Neural cell (in vitro differentiated cells): Measurements from ENCODE around the gene RAPGEF4. TPM values are rescaled to one million over a fixed set of nuclear protein-coding genes. Genes with fewer than 3 reads are reported as not detected.
A peak's percentile ranks its signal among the peaks of the same experiment; 100 is the strongest.

ENCODE experiments used
- H2AFZ ChIP-seq: fragments of 200-600, 300-800 bp; sonication (generic), shearing (Covaris generic); 2 replicates; pipeline ENCODE4 v1.6.0; 2014; ENCODE audit warnings: low read depth, mild to moderate bottlenecking, antibody characterized with exemption, low read length, moderate library complexity
- H3F3A ChIP-seq: fragments of 200-600 bp; shearing (Covaris generic); 2 replicates; pipeline ENCODE4 v1.6.1; 2016; ENCODE audit warnings: mild to moderate bottlenecking, moderate library complexity, mixed read lengths, antibody characterized with exemption, low read length; ENCODE audit not compliant: insufficient read depth, poor library complexity, severe bottlenecking
- H3K27ac ChIP-seq: fragments of 200-600, 300-800 bp; sonication (generic), shearing (Covaris generic); 2 replicates; pipeline ENCODE4 v1.5.1; 2014; ENCODE audit warnings: mild to moderate bottlenecking, low read length, moderate library complexity
- H3K27me3 ChIP-seq: fragments of 300-800, 200-600 bp; sonication (generic), shearing (Covaris generic); 2 replicates; pipeline ENCODE4 v1.6.0; 2014; ENCODE audit warnings: mild to moderate bottlenecking, low read depth, low read length, moderate library complexity; ENCODE audit not compliant: insufficient read depth
- H3K36me3 ChIP-seq: fragments of 300-800, 200-600 bp; sonication (generic), shearing (Covaris generic); 2 replicates; pipeline ENCODE4 v1.5.1; 2014; ENCODE audit warnings: mild to moderate bottlenecking, antibody characterized with exemption, low read length, moderate library complexity; ENCODE audit not compliant: insufficient read depth
- H3K4me2 ChIP-seq: fragments of 300-800, 200-600 bp; sonication (generic), shearing (Covaris generic); 2 replicates; pipeline ENCODE4 v1.6.0; 2014; ENCODE audit warnings: mild to moderate bottlenecking, low read length
- H3K4me3 ChIP-seq: fragments of 300-800, 200-600 bp; sonication (generic), shearing (Covaris generic); 2 replicates; pipeline ENCODE4 v1.5.1; 2014; ENCODE audit warnings: mild to moderate bottlenecking, low read length, moderate library complexity
- H3K79me2 ChIP-seq: fragments of 200-600 bp; shearing (Covaris generic); replicated peaks from 2 replicates; pipeline ENCODE4 v1.6.0; 2014; ENCODE audit warnings: mild to moderate bottlenecking, low read length, moderate library complexity; ENCODE audit not compliant: insufficient read depth
- H3K9ac ChIP-seq: fragments of 300-800, 200-600 bp; sonication (generic), shearing (Covaris generic); 2 replicates; pipeline ENCODE4 v1.6.1; 2016; ENCODE audit warnings: mild to moderate bottlenecking, low read length, mixed read lengths
- H3K9me2 ChIP-seq: fragments of 200-600 bp; shearing (Covaris generic); 2 replicates; pipeline ENCODE4 v1.6.1; 2016; ENCODE audit warnings: mild to moderate bottlenecking, low read length, mixed read lengths; ENCODE audit not compliant: insufficient read depth
- H3K9me3 ChIP-seq: fragments of 200-600, 300-800 bp; sonication (generic), shearing (Covaris generic); 2 replicates; pipeline ENCODE4 v1.6.1; 2016; ENCODE audit warnings: mild to moderate bottlenecking, mixed run types, low read length, moderate library complexity, mixed read lengths
- H4K20me1 ChIP-seq: fragments of 200-600 bp; shearing (Covaris generic); 2 replicates; pipeline ENCODE4 v1.6.1; 2016; ENCODE audit warnings: mild to moderate bottlenecking, mixed run types; ENCODE audit not compliant: insufficient read depth
- EP300 ChIP-seq: fragments of 450-650 bp; conservative IDR thresholded peaks from 2 replicates; pipeline ENCODE4 v1.6.1; 2014; ENCODE audit warnings: antibody characterized with exemption, mild to moderate bottlenecking, moderate library complexity; ENCODE audit not compliant: poor library complexity, severe bottlenecking
- EZH2 ChIP-seq: fragments of 200-600, 300-800 bp; shearing (Covaris generic), sonication (generic); IDR thresholded peaks from 2 replicates; pipeline ENCODE4 v1.6.1; 2014; ENCODE audit warnings: antibody characterized with exemption, low read length, borderline replicate concordance, mild to moderate bottlenecking; ENCODE audit not compliant: insufficient read depth, poor library complexity, severe bottlenecking
- MXI1 ChIP-seq: fragments of 450-650 bp; conservative IDR thresholded peaks from 2 replicates; pipeline ENCODE4 v1.6.1; 2014; ENCODE audit warnings: antibody characterized with exemption, mild to moderate bottlenecking; ENCODE audit not compliant: poor library complexity, severe bottlenecking
- POLR2AphosphoS5 ChIP-seq: IDR thresholded peaks from 2 replicates; pipeline ENCODE4 v1.6.1; 2012
- RAD21 ChIP-seq: fragments of 450-650 bp; conservative IDR thresholded peaks from 2 replicates; pipeline ENCODE4 v1.6.1; 2014; ENCODE audit warnings: antibody characterized with exemption, mild to moderate bottlenecking, moderate library complexity
- REST ChIP-seq: IDR thresholded peaks from 2 replicates; pipeline ENCODE4 v1.6.1; 2012; ENCODE audit warnings: borderline replicate concordance
- SMC3 ChIP-seq: fragments of 450-650 bp; conservative IDR thresholded peaks from 2 replicates; pipeline ENCODE4 v1.6.1; 2014; ENCODE audit warnings: antibody characterized with exemption, mild to moderate bottlenecking, moderate library complexity; ENCODE audit not compliant: poor library complexity
- TAF1 ChIP-seq: IDR thresholded peaks from 2 replicates; pipeline ENCODE4 v1.6.1; 2012; ENCODE audit warnings: low read depth
- polyA plus RNA-seq: library from polyadenylated mRNA; depleted of rRNA; stranded (reverse); fragments of >200 nt; gene quantifications from 2 replicates; pipeline ENCODE4 v1.2.3, GENCODE V29; 2014
- TF ChIP-seq, protein P1 (sequence below): fragments of 450-650 bp; IDR thresholded peaks from 2 replicates; pipeline ENCODE4 v1.5.1; 2014; ENCODE audit warnings: antibody characterized with exemption, mild to moderate bottlenecking, moderate library complexity; ENCODE audit not compliant: poor library complexity, severe bottlenecking

RAPGEF4 gene
- polyA plus RNA-seq, 1 donor from 2014 or later, result 10.4 TPM

GRCh38 chr2:172927641-172928357, 192.2 kb downstream of the RAPGEF4 start:
- Histone ChIP-seq H4K20me1 (no peaks in the 10 kb centered on the region), H3K27me3 (no peaks in the 10 kb centered on the region), H3K27ac (no peak overlapping the region), H3K36me3 (no peaks in the 10 kb centered on the region), H3K9ac (peak overlapping the region; percentile 2), H3K79me2 (no peaks in the 10 kb centered on the region), H3K9me2 (no peaks in the 10 kb centered on the region), H3K4me2 (no peak overlapping the region), H3K4me3 (no peak overlapping the region), H3K9me3 (no peaks in the 10 kb centered on the region), H2AFZ (no peak overlapping the region), H3F3A (no peaks in the 10 kb centered on the region)
- no peak for TF ChIP-seq MXI1
- TF ChIP-seq TAF1, result no peak
- TF ChIP-seq, protein P1, sequence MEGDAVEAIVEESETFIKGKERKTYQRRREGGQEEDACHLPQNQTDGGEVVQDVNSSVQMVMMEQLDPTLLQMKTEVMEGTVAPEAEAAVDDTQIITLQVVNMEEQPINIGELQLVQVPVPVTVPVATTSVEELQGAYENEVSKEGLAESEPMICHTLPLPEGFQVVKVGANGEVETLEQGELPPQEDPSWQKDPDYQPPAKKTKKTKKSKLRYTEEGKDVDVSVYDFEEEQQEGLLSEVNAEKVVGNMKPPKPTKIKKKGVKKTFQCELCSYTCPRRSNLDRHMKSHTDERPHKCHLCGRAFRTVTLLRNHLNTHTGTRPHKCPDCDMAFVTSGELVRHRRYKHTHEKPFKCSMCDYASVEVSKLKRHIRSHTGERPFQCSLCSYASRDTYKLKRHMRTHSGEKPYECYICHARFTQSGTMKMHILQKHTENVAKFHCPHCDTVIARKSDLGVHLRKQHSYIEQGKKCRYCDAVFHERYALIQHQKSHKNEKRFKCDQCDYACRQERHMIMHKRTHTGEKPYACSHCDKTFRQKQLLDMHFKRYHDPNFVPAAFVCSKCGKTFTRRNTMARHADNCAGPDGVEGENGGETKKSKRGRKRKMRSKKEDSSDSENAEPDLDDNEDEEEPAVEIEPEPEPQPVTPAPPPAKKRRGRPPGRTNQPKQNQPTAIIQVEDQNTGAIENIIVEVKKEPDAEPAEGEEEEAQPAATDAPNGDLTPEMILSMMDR, result no peak
- no peak for TF ChIP-seq RAD21
- no peak for TF ChIP-seq EZH2
- TF ChIP-seq SMC3, result no peak
- TF ChIP-seq POLR2AphosphoS5, result no peak
- no peak for TF ChIP-seq REST
- TF ChIP-seq EP300, result no peak

DNA sequence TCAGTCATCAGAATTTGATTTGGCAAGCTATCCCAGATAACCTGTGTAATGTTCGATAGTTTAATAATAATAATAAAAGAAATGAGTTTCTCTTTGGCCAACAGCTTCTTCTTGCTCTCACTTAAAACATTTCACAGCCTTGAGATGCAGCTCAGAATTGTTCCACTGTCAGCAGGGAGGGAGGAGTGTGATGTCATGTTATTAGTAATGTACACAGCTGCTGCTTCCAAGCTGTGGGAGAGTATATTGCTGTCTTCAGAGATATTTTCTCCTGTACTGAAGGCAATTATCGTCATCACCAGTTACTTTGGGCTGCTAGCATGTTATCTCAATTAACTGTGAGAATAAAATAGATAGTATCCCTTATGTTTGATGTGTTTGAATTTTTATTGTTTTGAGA, 193.1 kb downstream of the RAPGEF4 start:
- TF ChIP-seq, protein P1, result peak; percentile 29
- TF ChIP-seq POLR2AphosphoS5, result peak; percentile 67
- TF ChIP-seq SMC3, result peak; percentile 20
- no peak for TF ChIP-seq REST
- TF ChIP-seq TAF1, result no peak
- no peak for TF ChIP-seq RAD21
- TF ChIP-seq MXI1, result no peak
- H3K9me3 ChIP-seq, result no peaks in the 10 kb centered on the region
- H3K79me2 ChIP-seq, result no peaks in the 10 kb centered on the region
- no peak overlapping the region for H3K4me3 ChIP-seq
- no peaks in the 10 kb centered on the region for H3F3A ChIP-seq
- H4K20me1 ChIP-seq, result no peaks in the 10 kb centered on the region
- H3K27me3 ChIP-seq, result no peaks in the 10 kb centered on the region
- H2AFZ ChIP-seq, result no peak overlapping the region
- H3K36me3 ChIP-seq, result no peaks in the 10 kb centered on the region
- H3K9ac ChIP-seq, result peak overlapping the region; percentile 2
- peak overlapping the region; percentile 36 for H3K27ac ChIP-seq
- no peak overlapping the region for H3K4me2 ChIP-seq
- H3K9me2 ChIP-seq, result no peaks in the 10 kb centered on the region
